GM19395 (cell line): ENCODE results near the gene FEV.
A peak's percentile ranks its signal among the peaks of the same experiment; 100 is the strongest.

Experiments used
- ATAC-seq: cut with Tn5 transposase; IDR thresholded peaks from one replicate; pipeline ENCODE4 v1.9.1; 2021; ENCODE audit warnings: mild to moderate bottlenecking, moderate library complexity; ENCODE audit not compliant: unreplicated experiment

Gene FEV

GRCh38 chr2:218985021-218985324 is at the start of gene FEV:
Gene FEV, minus strand, starts transcription at chr2:218985184. Its CDS starts 109 bp downstream, at chr2:218985075.
- no peak for ATAC-seq

GRCh38 chr2:219032051-219032745 is 47.2 kb upstream of the FEV start:
- ATAC-seq, result no peak

- no peak for ATAC-seq
These were observed 46.2 kb upstream of the FEV start for GRCh38 chr2:219031005-219031738.

- no peak for ATAC-seq
These were observed 45.4 kb upstream of the FEV start for GRCh38 chr2:219030177-219030940.

GRCh38 chr2:219029829-219030165 is 44.8 kb upstream of the FEV start:
- ATAC-seq, result peak; percentile 86

GRCh38 chr2:219028996-219029828 is 44.2 kb upstream of the FEV start:
- peak; percentile 38 for ATAC-seq

GRCh38 chr2:219028141-219028540 is 43.2 kb upstream of the FEV start:
- ATAC-seq, result no peak

- no peak for ATAC-seq
These were observed 42.6 kb upstream of the FEV start for GRCh38 chr2:219027511-219028055.

GRCh38 chr2:219026946-219027345 is 42.0 kb upstream of the FEV start:
- ATAC-seq, result no peak

GRCh38 chr2:219025637-219026585 is 40.9 kb upstream of the FEV start:
- ATAC-seq, result no peak

- no peak for ATAC-seq
These were observed 39.1 kb upstream of the FEV start for GRCh38 chr2:219024059-219024458.

GRCh38 chr2:219023045-219023605 is 38.1 kb upstream of the FEV start:
- ATAC-seq, result no peak

GRCh38 chr2:219022616-219023015 is 37.6 kb upstream of the FEV start:
- no peak for ATAC-seq

GRCh38 chr2:219022041-219022440 is 37.1 kb upstream of the FEV start:
- ATAC-seq, result no peak

- no peak for ATAC-seq
These were observed 36.6 kb upstream of the FEV start for GRCh38 chr2:219021591-219021990.

GRCh38 chr2:219020604-219021365 is 35.8 kb upstream of the FEV start:
- ATAC-seq, result no peak

- no peak for ATAC-seq
These were observed 34.5 kb upstream of the FEV start for GRCh38 chr2:219019436-219019835.

GRCh38 chr2:219018726-219019125 is 33.7 kb upstream of the FEV start:
- no peak for ATAC-seq

- ATAC-seq, result no peak
These were observed 33.3 kb upstream of the FEV start for GRCh38 chr2:219018286-219018685.
